Coronary artery (tissue), 2 donors: ENCODE data around the gene LIX1.

ENCODE experiments used
- DNase-seq: peaks from one replicate; pipeline ENCODE4 v3.0.0-alpha.2; 2017; ENCODE audit warnings: low spot score
- H3K27ac ChIP-seq, 2 donors: fragments of 200-600 bp; sonication (generic); one replicate each; pipeline ENCODE4 v1.5.1; 2016 to 2019
- H3K4me3 ChIP-seq: fragments of 200-600 bp; sonication (generic); 2 replicates; pipeline ENCODE4 v1.5.1; 2016; ENCODE audit warnings: mild to moderate bottlenecking, moderate library complexity
- TF ChIP-seq, protein P1 (sequence below): fragments of 200-600 bp; sonication (generic); IDR thresholded peaks from one replicate; pipeline ENCODE4 v1.5.1; 2019; ENCODE audit warnings: antibody characterized with exemption

LIX1 gene

GRCh38 chr5:97067296-97067850 is 75.0 kb downstream of the LIX1 start:
- TF ChIP-seq, protein P1, sequence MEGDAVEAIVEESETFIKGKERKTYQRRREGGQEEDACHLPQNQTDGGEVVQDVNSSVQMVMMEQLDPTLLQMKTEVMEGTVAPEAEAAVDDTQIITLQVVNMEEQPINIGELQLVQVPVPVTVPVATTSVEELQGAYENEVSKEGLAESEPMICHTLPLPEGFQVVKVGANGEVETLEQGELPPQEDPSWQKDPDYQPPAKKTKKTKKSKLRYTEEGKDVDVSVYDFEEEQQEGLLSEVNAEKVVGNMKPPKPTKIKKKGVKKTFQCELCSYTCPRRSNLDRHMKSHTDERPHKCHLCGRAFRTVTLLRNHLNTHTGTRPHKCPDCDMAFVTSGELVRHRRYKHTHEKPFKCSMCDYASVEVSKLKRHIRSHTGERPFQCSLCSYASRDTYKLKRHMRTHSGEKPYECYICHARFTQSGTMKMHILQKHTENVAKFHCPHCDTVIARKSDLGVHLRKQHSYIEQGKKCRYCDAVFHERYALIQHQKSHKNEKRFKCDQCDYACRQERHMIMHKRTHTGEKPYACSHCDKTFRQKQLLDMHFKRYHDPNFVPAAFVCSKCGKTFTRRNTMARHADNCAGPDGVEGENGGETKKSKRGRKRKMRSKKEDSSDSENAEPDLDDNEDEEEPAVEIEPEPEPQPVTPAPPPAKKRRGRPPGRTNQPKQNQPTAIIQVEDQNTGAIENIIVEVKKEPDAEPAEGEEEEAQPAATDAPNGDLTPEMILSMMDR: no peak
- no peak for DNase-seq
- no peak overlapping the region for H3K27ac ChIP-seq
- no peak overlapping the region for H3K4me3 ChIP-seq

GRCh38 chr5:97065475-97065874 is 76.9 kb downstream of the LIX1 start:
- Histone ChIP-seq H3K27ac (no peak overlapping the region), H3K4me3 (no peak overlapping the region)
- TF ChIP-seq, protein P1: no peak
- no peak for DNase-seq

DNA sequence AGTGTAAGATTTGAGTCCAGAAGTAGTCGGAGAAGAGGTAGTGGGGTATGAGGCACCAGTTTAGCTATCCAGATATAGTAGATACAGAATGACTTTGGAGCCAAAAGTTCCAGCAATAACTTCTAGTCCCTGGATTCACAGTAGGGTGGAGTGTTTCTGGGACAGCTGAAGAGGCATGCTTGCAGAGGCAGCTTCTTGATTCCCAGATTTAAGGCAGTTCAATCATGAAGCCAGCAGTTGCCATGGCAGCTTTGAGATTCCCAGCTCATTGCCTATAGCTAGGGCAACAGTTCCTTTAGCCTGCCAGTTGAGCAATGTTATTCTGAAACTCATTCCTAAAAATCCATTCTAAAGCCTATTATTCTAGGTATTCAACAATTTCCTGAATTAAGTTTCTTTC is 79.2 kb downstream of the LIX1 start:
- TF ChIP-seq, protein P1: no peak
- DNase-seq: no peak
- no peak overlapping the region for H3K27ac ChIP-seq
- no peak overlapping the region for H3K4me3 ChIP-seq

- H3K4me3 ChIP-seq: no peak overlapping the region
- DNase-seq: no peak
- TF ChIP-seq, protein P1: no peak
- no peak overlapping the region for H3K27ac ChIP-seq
These were observed 80.4 kb downstream of the LIX1 start for GRCh38 chr5:97062046-97062445.

DNA sequence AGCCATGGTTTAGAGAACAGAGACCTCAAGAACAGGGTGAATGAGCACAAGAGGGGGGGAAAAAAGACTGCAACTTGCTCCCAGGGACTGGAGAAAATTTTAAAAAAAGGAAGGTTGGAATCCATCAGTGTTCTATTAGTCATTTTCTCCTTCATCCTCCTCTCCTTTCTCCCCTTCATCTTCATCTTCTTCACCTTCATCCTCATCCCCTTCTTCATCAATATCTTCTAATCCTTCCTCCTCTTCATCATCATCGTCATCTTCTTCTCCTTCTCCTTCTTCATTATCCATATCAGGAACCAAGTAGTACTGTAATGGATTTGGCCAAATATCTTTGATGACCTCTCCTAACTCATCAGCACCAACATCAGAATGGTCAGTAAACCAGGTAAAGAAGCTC is 86.1 kb downstream of the LIX1 start:
- no peak for DNase-seq
- no peak overlapping the region for H3K27ac ChIP-seq
- no peak overlapping the region for H3K4me3 ChIP-seq
- TF ChIP-seq, protein P1: no peak

DNA sequence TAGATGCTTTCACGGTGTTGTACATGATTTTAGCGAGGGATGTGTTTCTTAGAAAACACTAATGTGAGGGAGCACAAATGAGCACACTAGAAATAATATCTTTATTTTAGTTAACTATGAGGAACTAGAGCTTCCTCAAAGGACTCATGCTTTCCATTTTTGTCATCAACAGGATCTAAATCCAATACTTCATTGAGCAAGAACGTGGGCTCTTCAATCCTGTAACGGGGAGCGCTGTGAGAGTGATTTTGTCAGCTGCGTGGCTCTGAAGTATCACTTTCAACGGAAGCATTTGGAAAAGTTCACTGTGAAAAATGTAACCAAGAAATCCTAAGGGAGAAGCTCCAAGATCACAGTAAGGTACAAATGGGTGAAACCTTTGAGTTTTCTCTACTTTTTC is 93.2 kb downstream of the LIX1 start:
- no peak overlapping the region for H3K27ac ChIP-seq
- DNase-seq: no peak
- TF ChIP-seq, protein P1: no peak
- no peak overlapping the region for H3K4me3 ChIP-seq

- TF ChIP-seq, protein P1: no peak
- no peak for DNase-seq
- H3K27ac ChIP-seq: no peak overlapping the region
- no peak overlapping the region for H3K4me3 ChIP-seq
These were observed 95.3 kb downstream of the LIX1 start for GRCh38 chr5:97047076-97047475.
